Stimulated activated CD4-positive, alpha-beta T cell treated with anti-CD3 and anti-CD28 coated beads, Interleukin-1b, Interleukin-23, amount 100 ng/mL, for 1 hour (primary cell): Measurements from ENCODE around the gene IFNGR2.
"Not testable (repeated sequence)": the region's sequence is repeated elsewhere in the genome, so short reads cannot be mapped to it uniquely, and the experiment has no call there.

Source experiments
- DNase-seq, 2 donors: peaks; one replicate each; pipeline ENCODE4 v3.0.0-alpha.2; 2020; ENCODE audit warnings: low read depth in 2 of 2

IFNGR2 gene, protein sequence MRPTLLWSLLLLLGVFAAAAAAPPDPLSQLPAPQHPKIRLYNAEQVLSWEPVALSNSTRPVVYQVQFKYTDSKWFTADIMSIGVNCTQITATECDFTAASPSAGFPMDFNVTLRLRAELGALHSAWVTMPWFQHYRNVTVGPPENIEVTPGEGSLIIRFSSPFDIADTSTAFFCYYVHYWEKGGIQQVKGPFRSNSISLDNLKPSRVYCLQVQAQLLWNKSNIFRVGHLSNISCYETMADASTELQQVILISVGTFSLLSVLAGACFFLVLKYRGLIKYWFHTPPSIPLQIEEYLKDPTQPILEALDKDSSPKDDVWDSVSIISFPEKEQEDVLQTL

GRCh38 chr21:33403128-33403785 lies at the start of gene IFNGR2:
IFNGR2 (plus strand) TSS chr21:33403413; CDS start chr21:33403544, 131 bp downstream.
- DNase-seq = no peak

- no peak for DNase-seq
Measured at GRCh38 chr21:33355355-33355754, 47.9 kb upstream of the IFNGR2 start.

- no peak for DNase-seq
Measured at GRCh38 chr21:33355996-33356395, 47.2 kb upstream of the IFNGR2 start.

- no peak for DNase-seq
Measured at GRCh38 chr21:33357177-33357576, 46.0 kb upstream of the IFNGR2 start.

DNA sequence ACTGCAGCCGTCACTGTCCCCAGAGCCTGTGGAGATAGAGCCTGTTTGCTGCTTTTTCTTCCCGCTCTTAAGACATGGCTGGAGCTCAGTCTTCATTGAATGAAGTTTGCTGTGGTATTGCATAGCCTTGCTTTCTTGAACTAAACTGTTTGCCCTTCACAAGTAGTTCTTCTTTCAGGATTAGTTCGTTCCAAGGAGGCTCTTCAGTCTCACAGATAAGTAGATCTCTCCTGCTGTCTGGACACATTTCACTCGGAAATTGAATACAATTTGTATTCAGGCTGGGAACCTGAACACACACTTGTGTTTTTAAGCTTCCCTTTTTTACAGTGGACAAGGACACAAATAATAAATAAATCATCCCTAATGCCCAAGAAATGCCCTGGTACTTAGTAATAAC lies 43.8 kb upstream of the IFNGR2 start:
- no peak for DNase-seq

DNA sequence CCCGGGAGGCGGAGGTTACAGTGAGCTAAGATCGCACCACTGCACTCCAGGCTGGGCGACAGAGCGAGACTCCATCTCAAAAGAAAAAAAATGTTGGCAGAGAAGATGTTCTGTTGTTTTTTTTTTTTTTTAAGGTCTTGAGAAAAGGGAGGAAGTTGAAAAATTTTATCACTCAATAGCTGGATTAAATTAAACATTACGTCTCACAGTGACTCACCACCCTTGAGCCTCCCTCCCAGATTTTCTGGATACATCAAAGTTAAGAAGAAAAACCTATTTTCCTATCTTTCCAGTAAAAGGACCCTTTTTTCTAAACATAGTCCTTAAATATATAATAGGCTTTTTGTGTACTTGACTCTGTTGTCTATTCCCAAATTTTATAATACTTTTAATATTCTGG lies 42.9 kb upstream of the IFNGR2 start:
- DNase-seq = no peak

- peak; percentile 72 to 89 for DNase-seq
Measured at GRCh38 chr21:33360881-33361602, 42.2 kb upstream of the IFNGR2 start.

DNA sequence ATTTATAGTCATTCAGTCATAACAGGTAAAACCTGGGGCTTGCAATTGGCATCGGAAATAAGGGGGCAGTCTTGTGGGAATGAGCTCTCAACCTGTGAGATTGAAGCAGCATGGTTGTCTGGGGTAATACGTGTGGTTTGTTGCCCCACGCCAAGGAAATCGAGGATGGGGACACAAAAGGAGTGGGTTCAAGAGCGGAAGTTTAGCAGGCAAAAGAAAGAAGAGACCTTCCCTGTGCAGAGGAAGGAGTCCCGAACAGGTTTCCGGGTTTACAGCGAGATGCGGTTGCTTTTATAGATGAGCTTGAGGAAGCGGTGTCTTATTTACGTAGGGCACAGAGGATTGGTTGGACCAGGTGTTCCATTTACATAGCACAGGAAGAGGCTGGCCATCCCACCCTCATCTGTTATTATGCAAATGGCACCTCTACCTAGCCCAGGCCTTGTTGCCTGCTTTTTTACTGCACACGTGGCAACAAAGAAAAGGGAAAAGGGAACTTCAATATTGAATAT lies 41.1 kb upstream of the IFNGR2 start:
- DNase-seq = peak in 1 of 2 donors; percentile 31

DNA sequence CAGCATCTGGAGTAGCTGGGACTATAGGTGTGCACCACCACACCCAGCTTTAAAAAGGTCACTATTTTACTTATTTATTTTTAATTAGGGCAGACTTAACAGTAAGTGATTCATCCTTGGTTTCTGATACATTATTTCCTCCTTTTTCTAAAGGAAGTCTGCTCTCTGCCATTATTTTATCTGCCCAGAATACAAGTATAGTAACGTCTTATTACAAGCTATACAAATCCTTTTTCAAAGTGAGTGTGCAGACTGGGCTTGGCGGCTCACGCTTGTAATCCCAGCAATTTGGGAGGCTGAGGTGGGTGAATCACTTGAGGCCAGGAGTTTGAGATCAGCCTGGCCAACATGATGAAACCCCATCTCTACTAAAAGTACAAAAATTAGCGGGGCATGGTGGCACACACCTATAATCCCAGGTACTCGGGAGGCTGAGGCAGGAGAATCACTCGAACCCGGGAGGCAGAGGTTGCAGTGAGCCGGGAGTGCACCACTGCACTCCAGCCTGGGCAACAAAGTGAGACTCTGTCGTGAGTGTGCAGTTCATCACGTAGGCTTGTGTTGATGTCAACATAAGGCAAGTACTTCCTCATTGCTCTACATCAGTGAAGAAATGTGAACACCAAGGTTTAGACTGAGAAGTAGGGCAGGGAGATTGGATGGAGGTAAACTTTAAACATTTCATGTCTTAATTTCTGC lies 39.2 kb upstream of the IFNGR2 start:
- DNase-seq = not testable (repeated sequence)

GRCh38 chr21:33364830-33365229 lies 38.4 kb upstream of the IFNGR2 start:
- no peak for DNase-seq

DNA sequence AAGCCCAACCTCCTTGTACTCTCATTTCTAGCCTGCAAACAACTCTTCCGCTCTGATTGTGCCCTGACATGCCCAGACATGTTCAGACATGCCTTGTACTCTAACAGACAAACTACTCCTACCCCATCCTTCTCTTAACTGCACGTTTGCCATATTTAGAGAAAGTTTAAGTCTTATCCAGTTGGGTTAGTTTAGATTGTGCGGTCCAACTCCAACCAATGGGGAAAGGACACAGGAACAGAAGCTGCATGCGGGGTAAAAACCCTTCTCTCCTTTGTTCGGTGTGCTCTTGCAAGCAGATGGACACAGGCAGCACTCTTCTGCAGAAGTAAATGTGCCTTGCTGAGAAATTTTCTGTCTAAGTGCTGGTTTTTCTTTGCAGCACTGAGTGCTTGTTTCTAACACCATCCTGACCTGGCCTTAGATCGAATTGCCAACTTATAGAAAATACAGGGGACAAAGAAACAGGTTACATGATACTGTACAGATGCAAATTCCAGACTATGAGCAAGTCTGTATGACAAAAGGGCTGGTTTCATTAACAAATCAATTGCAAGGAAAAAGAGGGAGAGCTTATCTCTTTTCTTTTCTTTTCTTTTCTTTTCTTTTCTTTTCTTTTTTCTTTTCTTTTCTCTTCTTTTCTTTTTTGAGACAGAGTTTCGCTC lies 35.8 kb upstream of the IFNGR2 start:
- no peak for DNase-seq

- no peak for DNase-seq
Measured at GRCh38 chr21:33368124-33368523, 35.1 kb upstream of the IFNGR2 start.

GRCh38 chr21:33368576-33368975 lies 34.6 kb upstream of the IFNGR2 start:
- no peak for DNase-seq

DNA sequence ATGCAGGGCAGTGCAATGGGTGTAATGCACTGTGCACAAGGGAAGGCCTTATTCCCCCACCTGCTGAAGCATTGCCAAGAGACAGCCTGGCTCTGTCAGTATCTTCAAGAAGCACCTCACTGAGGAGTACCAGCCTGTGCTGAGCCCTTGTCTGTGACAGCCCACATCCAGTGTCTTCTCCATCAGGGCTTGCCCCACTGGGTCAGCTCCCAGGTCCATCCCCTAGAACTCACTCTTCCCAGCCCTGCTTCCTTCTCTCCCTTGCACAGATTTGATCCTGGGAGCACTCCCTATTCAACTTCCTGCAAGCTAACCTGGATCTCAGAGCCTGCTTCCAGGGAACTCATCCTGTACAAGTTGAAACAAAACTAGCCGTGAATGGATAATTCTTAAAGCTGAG lies 33.6 kb upstream of the IFNGR2 start:
- DNase-seq = no peak

- no peak for DNase-seq
Measured at GRCh38 chr21:33370305-33370704, 32.9 kb upstream of the IFNGR2 start.

DNA sequence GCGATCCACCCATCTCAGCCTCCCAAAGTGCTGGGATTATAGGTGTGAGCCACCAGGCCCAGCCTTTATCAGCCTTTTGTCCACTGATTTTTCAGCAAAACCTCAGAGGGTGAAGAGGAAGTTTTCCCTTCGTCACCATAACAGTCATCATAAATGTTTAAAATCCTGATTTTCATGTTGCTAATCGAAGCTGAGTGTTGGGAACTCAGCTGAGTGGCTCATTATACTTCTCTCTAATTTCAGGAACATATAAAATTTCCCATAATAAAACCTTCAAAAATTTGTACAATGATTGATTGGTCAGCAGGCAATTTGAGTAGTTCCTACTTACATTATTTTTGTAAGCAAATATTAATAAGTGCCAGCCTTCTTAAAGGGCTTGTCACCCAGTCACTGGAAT lies 31.8 kb upstream of the IFNGR2 start:
- no peak for DNase-seq

DNA sequence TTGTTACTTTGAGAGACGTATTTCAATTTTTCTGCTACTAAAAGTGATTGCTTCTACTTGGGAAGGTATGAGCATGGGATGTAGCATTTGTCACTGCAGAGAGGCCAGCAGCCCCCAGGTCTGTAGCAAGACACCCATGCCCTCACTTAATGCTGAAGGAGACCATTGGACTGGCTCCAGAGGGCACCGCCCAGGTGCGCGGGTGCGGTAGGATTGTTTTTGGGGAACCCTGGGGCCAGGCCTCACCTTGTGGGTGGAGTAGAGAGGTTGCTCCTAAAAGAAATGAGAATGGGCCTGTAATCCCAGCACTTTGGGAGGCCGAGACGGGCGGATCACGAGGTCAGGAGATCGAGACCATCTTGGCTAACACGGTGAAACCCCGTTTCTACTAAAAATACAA lies 30.6 kb upstream of the IFNGR2 start:
- DNase-seq = no peak

DNA sequence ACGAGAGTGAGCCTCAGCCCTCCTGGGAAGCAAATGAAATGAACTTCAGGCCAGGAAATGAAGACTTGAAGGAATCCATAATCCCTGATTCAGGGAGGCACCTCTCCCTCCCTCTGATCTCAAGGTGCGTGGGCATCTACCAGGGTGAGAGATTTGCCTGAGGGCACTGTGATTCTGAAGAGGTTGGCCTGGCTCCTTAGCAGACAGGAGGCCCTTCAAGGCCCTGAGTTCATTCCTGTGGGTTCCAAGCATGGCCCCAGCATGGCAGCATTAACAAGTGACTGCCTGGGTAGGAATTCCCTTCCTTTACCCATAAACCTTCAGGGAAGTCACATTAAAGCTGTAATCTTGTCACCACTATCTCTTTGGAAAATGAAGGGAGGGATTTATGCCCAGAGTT lies 29.8 kb upstream of the IFNGR2 start:
- no peak for DNase-seq

DNA sequence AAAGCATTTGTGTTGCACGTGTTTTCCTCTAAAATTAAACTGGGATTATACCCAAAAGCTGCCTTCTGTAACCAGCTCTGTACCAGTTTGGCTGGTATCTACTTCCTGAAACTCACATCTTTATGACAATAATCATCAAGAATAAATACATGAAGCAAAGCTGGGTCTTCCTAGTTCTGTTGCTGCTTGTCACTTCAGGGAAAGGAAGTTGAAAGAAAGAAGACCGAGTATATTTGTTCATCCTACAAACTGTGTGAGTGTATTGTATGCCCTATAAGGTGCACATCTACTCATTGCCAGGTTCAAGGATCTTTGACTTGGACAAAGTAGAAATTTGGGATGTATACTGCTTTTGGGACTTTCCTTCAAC lies 29.1 kb upstream of the IFNGR2 start:
- no peak for DNase-seq

DNA sequence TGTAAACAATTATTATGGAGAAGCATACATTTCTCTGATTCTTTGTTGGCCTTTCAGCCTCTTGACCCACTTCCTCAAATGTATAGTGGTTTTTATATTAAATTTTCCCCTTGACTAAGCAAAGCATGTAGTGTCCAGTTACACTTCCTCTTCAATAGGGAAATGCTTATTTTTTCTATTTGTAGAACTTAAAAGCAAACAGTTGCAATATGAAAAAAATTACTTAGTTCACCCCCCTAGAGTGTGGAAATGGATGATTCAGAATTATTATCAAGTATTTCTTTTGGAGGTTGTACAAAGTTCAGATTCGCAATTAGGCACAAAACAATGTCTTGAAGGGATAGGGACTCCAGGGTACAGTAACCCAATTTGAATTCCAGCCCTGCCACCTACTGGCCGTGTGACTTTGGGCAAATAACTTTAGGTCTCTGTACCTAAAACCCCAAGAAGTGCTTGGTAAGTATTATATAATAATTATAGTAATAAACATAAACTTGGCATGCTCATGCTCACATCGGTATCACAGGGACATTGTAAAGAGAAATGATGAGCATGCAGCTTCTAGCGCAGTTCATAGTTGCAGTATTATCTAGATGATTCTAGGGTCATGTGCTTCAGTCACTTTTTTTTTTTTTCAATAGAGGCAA lies 28.6 kb upstream of the IFNGR2 start:
- no peak for DNase-seq

GRCh38 chr21:33375101-33375644 lies 28.0 kb upstream of the IFNGR2 start:
- DNase-seq = no peak
